Peyer's patch (tissue), 4 donors: ENCODE data around the gene AP4E1.
"Not testable (repeated sequence)": the region's sequence is repeated elsewhere in the genome, so short reads cannot be mapped to it uniquely, and the experiment has no call there.

Experiments used
- POLR2A ChIP-seq, 2 donors: fragments of 450-650 bp; IDR thresholded peaks; one replicate each; pipeline ENCODE4 v1.5.1; 2017; ENCODE audit warnings: antibody characterized with exemption in 2 of 2, mild to moderate bottlenecking in 2 of 2, moderate library complexity in 2 of 2
- TF ChIP-seq, protein P1 (sequence below), 6 experiments: fragments of 450-650 bp in 4 of 6; fragments of 200-600 bp in 2 of 6; sonication (generic) in 1 of 6; IDR thresholded peaks; one replicate each; pipeline ENCODE4 v1.5.1; 2017 to 2019; ENCODE audit warnings: antibody characterized with exemption in 6 of 6, mild to moderate bottlenecking in 3 of 6, moderate library complexity in 1 of 6

GRCh38 chr15:50901390-50901789 is 7.1 kb upstream of the AP4E1 start:
- TF ChIP-seq, protein P1, sequence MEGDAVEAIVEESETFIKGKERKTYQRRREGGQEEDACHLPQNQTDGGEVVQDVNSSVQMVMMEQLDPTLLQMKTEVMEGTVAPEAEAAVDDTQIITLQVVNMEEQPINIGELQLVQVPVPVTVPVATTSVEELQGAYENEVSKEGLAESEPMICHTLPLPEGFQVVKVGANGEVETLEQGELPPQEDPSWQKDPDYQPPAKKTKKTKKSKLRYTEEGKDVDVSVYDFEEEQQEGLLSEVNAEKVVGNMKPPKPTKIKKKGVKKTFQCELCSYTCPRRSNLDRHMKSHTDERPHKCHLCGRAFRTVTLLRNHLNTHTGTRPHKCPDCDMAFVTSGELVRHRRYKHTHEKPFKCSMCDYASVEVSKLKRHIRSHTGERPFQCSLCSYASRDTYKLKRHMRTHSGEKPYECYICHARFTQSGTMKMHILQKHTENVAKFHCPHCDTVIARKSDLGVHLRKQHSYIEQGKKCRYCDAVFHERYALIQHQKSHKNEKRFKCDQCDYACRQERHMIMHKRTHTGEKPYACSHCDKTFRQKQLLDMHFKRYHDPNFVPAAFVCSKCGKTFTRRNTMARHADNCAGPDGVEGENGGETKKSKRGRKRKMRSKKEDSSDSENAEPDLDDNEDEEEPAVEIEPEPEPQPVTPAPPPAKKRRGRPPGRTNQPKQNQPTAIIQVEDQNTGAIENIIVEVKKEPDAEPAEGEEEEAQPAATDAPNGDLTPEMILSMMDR (IDR thresholded peaks at IDR 0.05), result not testable (repeated sequence)
- not testable (repeated sequence) for TF ChIP-seq POLR2A (IDR thresholded peaks at IDR 0.05)
